ENCODE results near the gene CWC22. TPM values are rescaled to one million over a fixed set of nuclear protein-coding genes. Genes with fewer than 3 reads are reported as not detected.

CWC22 gene
- total and polyA plus RNA-seq, 2 of the 13 experiments (the other 11 are each of a cell fraction or from before 2014, with no cell fraction given): 5.7 to 29.2 TPM

DNA sequence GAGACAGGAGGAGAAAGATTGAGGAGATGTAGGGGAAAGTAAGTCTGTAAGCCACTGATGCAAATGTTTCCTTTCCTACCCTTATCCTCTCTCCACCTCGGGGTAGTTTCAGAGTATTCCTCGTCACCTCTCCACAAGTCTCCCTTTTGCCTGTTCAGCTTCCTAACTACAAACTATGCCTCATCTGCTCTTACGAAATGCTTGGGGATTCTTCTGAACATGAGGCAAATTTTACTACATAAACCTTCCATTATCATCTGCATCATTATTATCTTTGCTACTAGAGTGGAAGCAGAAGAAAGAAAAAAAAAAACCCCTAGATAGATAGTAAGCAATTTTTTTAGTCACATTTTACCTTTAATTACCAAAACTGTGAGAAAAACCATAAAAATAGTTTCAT is 43.1 kb upstream of the CWC22 start:
- BruUV-seq (replicated peaks): no TSS peak
- Histone ChIP-seq H3K9me3 (ENCODE audit: low read length) (no peaks in the 10 kb centered on the region), H4K20me1 (ENCODE audit: insufficient read depth, low read length) (no peaks in the 10 kb centered on the region), H2AFZ (ENCODE audit: low read length) (no peak overlapping the region), H3K36me3 (replicated peaks in 1 of 2; ENCODE audit: control insufficient read depth in 1 of 2, insufficient read depth in 2 of 2, low read length in 2 of 2) (no peaks in the 10 kb centered on the region), H3K4me2 (ENCODE audit: low read depth, low read length) (no peak overlapping the region), H3K27me3 (ENCODE audit: control insufficient read depth in 1 of 2, insufficient read depth in 2 of 2, low read length in 2 of 2) (no peaks in the 10 kb centered on the region), H3K79me2 (ENCODE audit: insufficient read depth, low read length) (no peaks in the 10 kb centered on the region), H3K4me3 (replicated peaks in 1 of 3; ENCODE audit: insufficient read depth in 1 of 3, low read depth in 2 of 3, low read length in 3 of 3) (no peak overlapping the region), H3K27ac (ENCODE audit: extremely low read length, insufficient read depth, low read length) (no peak overlapping the region), H3K9ac (ENCODE audit: insufficient read depth, low read depth, low read length) (no peak overlapping the region), H3K4me1 (ENCODE audit: insufficient read depth, low read length) (no peaks in the 10 kb centered on the region)
- ChIA-PET POLR2A (no interaction called here), CTCF (ENCODE audit: low intra/inter-chr PET ratio, low total read pairs) (no interaction called here)
- in situ Hi-C loops (cut with HindIII; ENCODE audit: extremely low pct_ligation_motif_present, low pct_unique_long_range_greater_than_20kb): no loop called here
- no peak for FAIRE-seq
- intact Hi-C loops (cut with micrococcal nuclease; ENCODE audit: unreplicated experiment): no loop called here
- no peak for DNase-seq (ENCODE audit: low spot score)
- no peak for ATAC-seq
- WGBS (ENCODE audit: low lambda C conversion rate): 4% methylated on average over 3 of the region's 3 CpGs
- TF ChIP-seq ZNF225 (CRISPR knock-in tag; IDR thresholded peaks at IDR 0.05) (no peak), FOXO4 (CRISPR knock-in tag; conservative IDR thresholded peaks at IDR 0.05) (no peak), ZNF800 (CRISPR knock-in tag; IDR thresholded peaks at IDR 0.05) (no peak), ERF (CRISPR knock-in tag; IDR thresholded peaks at IDR 0.05) (no peak), ETV6 (CRISPR knock-in tag; conservative IDR thresholded peaks at IDR 0.05) (no peak), ZNF547 (CRISPR knock-in tag; IDR thresholded peaks at IDR 0.05) (no peak), U2AF1 (optimal IDR thresholded peaks at IDR 0.05; ENCODE audit: low read depth, low read length) (no peak), MYC (CRISPR knock-in tag; IDR thresholded peaks at IDR 0.05; ENCODE audit: borderline replicate concordance) (no peak), MTA1 (CRISPR knock-in tag; IDR thresholded peaks at IDR 0.05; ENCODE audit: borderline replicate concordance) (no peak), RARA (CRISPR knock-in tag; IDR thresholded peaks at IDR 0.05) (no peak)
- TF ChIP-seq, protein P1, sequence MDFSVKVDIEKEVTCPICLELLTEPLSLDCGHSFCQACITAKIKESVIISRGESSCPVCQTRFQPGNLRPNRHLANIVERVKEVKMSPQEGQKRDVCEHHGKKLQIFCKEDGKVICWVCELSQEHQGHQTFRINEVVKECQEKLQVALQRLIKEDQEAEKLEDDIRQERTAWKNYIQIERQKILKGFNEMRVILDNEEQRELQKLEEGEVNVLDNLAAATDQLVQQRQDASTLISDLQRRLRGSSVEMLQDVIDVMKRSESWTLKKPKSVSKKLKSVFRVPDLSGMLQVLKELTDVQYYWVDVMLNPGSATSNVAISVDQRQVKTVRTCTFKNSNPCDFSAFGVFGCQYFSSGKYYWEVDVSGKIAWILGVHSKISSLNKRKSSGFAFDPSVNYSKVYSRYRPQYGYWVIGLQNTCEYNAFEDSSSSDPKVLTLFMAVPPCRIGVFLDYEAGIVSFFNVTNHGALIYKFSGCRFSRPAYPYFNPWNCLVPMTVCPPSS (IDR thresholded peaks at IDR 0.05): no peak
